Cerebellar cortex (tissue), 1 donor: ENCODE results near the gene ARHGAP42.

ENCODE experiments used
- DNase-seq: peaks from one replicate; pipeline ENCODE4 v3.0.0-alpha.2; 2015; ENCODE audit warnings: low spot score

ARHGAP42 gene

DNA sequence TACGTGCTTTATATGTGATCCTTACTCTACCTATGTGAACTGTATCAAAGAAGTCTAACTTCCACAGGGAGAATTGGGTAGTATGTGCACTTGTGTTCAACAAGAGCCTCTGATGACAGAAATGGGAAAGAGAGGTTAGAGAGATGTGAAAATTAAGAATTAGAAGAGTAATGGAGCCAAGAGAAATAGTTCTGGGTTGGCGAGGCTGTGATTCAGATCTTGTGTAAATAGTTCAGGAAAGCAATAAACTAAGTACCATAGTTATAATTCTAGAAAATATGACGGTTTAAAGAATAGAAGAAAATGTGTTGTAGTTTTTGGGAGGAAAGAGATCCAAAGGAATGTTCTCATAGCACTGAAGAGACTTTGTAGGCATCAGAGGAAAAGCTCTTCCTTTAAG lies 112.4 kb downstream of the ARHGAP42 start:
- no peak for DNase-seq

- no peak for DNase-seq
These were observed 113.1 kb downstream of the ARHGAP42 start for GRCh38 chr11:100800202-100800601.

- DNase-seq = no peak
These were observed 114.3 kb downstream of the ARHGAP42 start for GRCh38 chr11:100801225-100801999.

- DNase-seq = no peak
These were observed 118.6 kb downstream of the ARHGAP42 start for GRCh38 chr11:100805506-100806199.

DNA sequence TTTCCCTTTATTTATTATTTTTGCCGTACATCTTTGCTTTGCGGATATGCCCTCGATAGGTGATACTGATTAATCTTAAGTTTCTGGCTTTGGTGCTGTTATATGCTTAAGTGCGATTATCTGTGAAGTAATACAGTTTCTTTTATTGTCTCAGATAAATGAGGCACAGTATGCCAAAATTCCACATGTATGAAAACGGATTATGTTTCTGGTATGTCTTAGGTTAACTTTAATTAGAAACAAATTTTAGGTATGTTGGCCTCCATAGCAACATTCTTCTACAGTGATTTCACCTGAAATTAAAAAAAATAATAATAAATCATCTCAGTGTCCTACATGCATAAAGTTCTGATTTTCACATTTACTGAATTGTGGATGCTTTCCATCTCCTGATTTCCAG lies 119.2 kb downstream of the ARHGAP42 start:
- DNase-seq = no peak

GRCh38 chr11:100808904-100809491 lies 121.9 kb downstream of the ARHGAP42 start:
- no peak for DNase-seq

GRCh38 chr11:100810146-100810545 lies 123.1 kb downstream of the ARHGAP42 start:
- no peak for DNase-seq

DNA sequence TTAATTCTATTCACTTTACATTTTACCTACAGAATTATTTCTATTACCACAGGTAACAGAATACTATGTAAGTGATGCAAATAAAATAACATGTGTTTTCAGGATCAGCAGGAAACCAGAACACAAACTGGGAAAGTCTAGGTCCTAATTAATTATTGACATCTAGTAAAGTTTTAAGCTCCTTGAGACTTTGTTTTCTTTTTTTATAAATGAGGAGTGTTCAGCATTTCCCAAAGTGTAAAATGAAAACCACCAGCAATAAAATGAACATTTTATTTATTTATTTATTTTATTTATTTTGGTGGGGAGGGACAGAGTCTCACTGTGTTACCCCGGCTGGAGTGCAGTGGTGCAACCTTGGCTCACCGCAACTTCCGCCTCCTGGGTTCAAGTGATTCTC lies 123.6 kb downstream of the ARHGAP42 start:
- no peak for DNase-seq

- no peak for DNase-seq
These were observed 125.4 kb downstream of the ARHGAP42 start for GRCh38 chr11:100812517-100812916.

GRCh38 chr11:100815787-100816330 lies 128.8 kb downstream of the ARHGAP42 start:
- DNase-seq = no peak

DNA sequence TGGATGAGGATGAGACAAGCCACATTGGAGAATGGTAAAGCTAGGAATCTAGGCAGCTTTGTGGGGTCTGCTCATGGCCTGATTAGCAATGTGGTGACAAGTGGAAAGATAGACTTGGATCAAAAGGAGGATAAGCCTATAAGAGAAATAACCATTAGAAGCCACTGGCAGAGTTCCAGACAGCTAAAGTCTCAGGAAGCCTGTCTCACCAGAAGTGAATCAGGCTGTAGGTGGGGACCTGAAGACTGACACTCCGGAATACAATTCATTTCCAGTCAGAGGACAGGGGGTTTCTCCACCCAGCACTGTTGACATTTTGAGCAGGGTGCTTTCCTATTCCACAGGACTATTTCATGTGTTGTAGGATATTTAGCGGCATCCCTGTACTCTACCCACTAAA lies 129.7 kb downstream of the ARHGAP42 start:
- no peak for DNase-seq

- no peak for DNase-seq
These were observed 130.5 kb downstream of the ARHGAP42 start for GRCh38 chr11:100817620-100818019.

GRCh38 chr11:100820621-100821020 lies 133.5 kb downstream of the ARHGAP42 start:
- no peak for DNase-seq

DNA sequence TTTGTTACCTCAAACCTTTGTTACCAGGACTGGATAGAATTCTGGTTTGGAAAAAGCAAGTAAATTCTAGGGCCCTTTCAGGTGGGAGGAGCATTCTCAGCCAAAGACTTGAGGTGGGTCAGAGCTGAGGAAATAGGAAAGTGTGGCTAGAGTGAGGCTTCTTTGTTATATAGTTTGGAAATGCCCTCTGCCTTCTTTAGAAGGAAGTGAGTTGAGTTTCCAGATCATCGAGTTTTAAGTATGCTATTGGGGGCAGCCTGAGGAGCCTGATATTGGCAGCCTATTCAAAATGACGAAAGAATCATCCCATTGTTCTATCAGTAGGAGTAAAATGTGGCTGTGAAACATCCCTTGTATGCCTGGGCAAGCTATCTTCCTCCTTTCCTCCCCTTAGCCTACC lies 134.1 kb downstream of the ARHGAP42 start:
- no peak for DNase-seq

DNA sequence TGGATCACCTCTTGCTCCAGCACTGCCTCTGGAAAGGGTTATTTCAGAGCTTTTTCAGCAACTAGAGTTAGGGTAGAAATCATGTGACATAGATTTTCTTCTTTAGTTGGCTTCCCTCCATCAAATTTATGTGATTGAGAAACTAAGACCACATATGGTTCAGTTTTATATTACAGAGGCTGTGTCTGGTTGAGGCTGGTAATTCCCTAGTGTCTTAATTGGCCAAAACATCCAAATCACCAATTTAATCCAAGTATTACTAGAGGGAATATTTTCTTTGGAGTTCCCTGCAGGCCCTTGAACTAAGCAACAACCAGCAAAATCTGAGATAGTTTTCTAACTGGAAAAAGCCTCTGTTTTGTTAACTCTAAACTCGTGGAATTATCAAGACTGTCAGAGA lies 136.3 kb downstream of the ARHGAP42 start:
- DNase-seq = no peak

- no peak for DNase-seq
These were observed 137.1 kb downstream of the ARHGAP42 start for GRCh38 chr11:100824041-100824809.

- DNase-seq = no peak
These were observed 138.5 kb downstream of the ARHGAP42 start for GRCh38 chr11:100825626-100826025.

DNA sequence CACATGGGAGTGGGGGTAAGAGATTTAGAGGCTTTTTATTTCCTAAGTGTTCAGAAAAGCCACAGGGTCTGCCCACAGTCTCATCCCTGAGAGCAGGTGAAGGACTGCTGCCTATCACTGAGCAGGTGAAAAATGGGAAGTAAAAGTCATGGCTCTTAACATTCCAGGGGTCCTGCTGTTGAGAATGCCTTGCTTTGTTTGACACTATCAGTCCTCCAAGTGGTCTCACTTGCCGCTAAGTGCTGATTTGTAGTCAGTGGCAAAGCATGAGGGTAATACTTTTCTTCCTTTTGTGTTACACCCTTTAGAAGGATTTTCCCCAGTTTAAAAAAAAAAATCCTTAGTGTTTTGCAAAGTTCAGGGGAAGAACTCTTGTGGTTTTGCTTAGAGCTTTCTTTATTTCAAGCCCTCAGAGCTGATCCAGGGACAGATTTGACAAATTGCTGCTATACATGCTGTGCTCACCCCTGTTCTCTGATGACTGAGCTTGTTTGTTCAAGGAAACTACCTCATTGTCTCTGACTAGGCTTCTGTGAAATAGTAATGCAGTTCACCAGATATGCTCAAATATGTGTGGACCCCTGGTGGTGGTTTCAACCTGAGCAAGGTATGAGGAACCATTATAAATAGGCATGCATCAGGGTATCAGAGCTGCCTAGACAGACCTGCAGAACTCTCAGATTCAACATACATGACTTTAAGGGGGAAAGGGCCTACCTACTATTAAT lies 141.0 kb downstream of the ARHGAP42 start:
- no peak for DNase-seq

GRCh38 chr11:100830274-100830673 lies 143.2 kb downstream of the ARHGAP42 start:
- no peak for DNase-seq

- DNase-seq = no peak
These were observed 144.1 kb downstream of the ARHGAP42 start for GRCh38 chr11:100830978-100831732.
